Ascending aorta (tissue), 2 donors: ENCODE results near the gene BABAM2. TPM values are rescaled to one million over a fixed set of nuclear protein-coding genes. Genes with fewer than 3 reads are reported as not detected.
A peak's percentile ranks its signal among the peaks of the same experiment; 100 is the strongest.

Source experiments
- DNase-seq, 2 donors: peaks; one replicate each; pipeline ENCODE4 v3.0.0-alpha.2; 2019; ENCODE audit warnings: low spot score in 2 of 2
- H3K27ac ChIP-seq, 2 donors: fragments of 200-600 bp; sonication (generic); one replicate each; pipeline ENCODE4 v1.5.1; 2016 to 2017; ENCODE audit warnings: mild to moderate bottlenecking in 1 of 2
- H3K27me3 ChIP-seq: fragments of 200-600 bp; sonication (generic); one replicate; pipeline ENCODE4 v1.5.1; 2017
- H3K36me3 ChIP-seq, 2 donors: fragments of 200-600 bp; sonication (generic); one replicate each; pipeline ENCODE4 v1.5.1; 2016
- H3K4me1 ChIP-seq, 2 donors: fragments of 200-600 bp; sonication (generic); one replicate each; pipeline ENCODE4 v1.5.1; 2016 to 2017; ENCODE audit warnings: mild to moderate bottlenecking in 1 of 2
- H3K4me3 ChIP-seq, 2 donors: fragments of 200-600 bp; sonication (generic); one replicate each; pipeline ENCODE4 v1.5.1; 2016 to 2017; ENCODE audit warnings: mild to moderate bottlenecking in 1 of 2
- H3K9me3 ChIP-seq, 2 donors: fragments of 200-600 bp; sonication (generic); one replicate each; pipeline ENCODE4 v1.5.1; 2016
- intact Hi-C: fragments of 100-400 bp; cut with DNase I; formaldehyde crosslinking; loops from one replicate; pipeline ENCODE4 v1.15.1; 2023
- total RNA-seq: library from RNA; depleted of rRNA; stranded (reverse); fragments of >200 nt; gene quantifications from one replicate; pipeline ENCODE4 v1.1.0, GENCODE V29; 2016
- TF ChIP-seq, protein P1 (sequence below), 3 experiments: fragments of 200-600 bp in 2 of 3; fragments of 450-650 bp in 1 of 3; sonication (generic) in 2 of 3; IDR thresholded peaks; one replicate each; pipeline ENCODE4 v1.5.1; 2016 to 2019; ENCODE audit warnings: antibody characterized with exemption in 3 of 3, mild to moderate bottlenecking in 1 of 3, moderate library complexity in 1 of 3

The BABAM2 gene
- total RNA-seq, 1 donor from 2014 or later, result 19.6 TPM

DNA sequence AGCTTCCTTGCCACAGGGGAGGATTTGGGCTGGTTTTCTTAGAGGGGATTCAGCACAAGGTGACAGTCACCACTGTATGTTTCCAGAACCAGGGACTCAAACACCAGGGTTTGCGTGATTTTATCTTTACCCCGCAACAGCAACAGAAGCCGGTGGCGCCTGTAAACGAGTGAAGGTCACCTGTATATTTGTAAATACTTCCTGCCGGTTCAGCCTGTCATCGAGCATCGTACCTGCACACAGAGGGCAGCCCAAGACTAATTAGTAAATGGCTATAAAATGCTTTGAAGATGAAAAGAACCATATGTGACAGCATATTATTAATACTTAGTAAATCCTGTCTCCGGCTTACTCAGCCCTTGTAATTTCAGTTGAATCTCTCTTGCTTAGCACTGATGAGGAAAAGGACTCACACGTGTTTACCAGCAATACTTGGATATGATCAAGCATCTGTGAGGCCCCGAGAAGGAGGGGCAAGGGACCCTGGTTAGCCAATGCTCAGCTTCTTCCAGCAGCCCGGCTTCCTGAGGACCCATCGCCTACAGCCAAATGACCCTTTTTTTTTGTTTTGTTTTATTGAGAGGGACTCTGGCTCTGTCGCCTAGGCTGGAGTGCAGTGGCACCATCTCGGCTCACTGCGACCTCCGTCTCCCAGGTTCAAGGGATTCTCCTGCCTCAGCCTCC, 450.8 kb downstream of the BABAM2 start:
- TF ChIP-seq, protein P1, sequence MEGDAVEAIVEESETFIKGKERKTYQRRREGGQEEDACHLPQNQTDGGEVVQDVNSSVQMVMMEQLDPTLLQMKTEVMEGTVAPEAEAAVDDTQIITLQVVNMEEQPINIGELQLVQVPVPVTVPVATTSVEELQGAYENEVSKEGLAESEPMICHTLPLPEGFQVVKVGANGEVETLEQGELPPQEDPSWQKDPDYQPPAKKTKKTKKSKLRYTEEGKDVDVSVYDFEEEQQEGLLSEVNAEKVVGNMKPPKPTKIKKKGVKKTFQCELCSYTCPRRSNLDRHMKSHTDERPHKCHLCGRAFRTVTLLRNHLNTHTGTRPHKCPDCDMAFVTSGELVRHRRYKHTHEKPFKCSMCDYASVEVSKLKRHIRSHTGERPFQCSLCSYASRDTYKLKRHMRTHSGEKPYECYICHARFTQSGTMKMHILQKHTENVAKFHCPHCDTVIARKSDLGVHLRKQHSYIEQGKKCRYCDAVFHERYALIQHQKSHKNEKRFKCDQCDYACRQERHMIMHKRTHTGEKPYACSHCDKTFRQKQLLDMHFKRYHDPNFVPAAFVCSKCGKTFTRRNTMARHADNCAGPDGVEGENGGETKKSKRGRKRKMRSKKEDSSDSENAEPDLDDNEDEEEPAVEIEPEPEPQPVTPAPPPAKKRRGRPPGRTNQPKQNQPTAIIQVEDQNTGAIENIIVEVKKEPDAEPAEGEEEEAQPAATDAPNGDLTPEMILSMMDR (IDR thresholded peaks at IDR 0.05), result no peak
- H3K4me3 ChIP-seq, result no peak overlapping the region
- H3K9me3 ChIP-seq, result no peaks in the 10 kb centered on the region
- DNase-seq, result no peak
- intact Hi-C loops, result loop anchor here (5.0 kb wide), 5 partner anchors 54 to 619 kb away; no protein-coding TSS in a partner anchor
- H3K27me3 ChIP-seq, result no peaks in the 10 kb centered on the region
- no peaks in the 10 kb centered on the region for H3K36me3 ChIP-seq
- peak overlapping the region; percentile 78 to 89 for H3K27ac ChIP-seq
- peaks cover 10 to 55% of the 10 kb centered on the region in 2 donors for H3K4me1 ChIP-seq

DNA sequence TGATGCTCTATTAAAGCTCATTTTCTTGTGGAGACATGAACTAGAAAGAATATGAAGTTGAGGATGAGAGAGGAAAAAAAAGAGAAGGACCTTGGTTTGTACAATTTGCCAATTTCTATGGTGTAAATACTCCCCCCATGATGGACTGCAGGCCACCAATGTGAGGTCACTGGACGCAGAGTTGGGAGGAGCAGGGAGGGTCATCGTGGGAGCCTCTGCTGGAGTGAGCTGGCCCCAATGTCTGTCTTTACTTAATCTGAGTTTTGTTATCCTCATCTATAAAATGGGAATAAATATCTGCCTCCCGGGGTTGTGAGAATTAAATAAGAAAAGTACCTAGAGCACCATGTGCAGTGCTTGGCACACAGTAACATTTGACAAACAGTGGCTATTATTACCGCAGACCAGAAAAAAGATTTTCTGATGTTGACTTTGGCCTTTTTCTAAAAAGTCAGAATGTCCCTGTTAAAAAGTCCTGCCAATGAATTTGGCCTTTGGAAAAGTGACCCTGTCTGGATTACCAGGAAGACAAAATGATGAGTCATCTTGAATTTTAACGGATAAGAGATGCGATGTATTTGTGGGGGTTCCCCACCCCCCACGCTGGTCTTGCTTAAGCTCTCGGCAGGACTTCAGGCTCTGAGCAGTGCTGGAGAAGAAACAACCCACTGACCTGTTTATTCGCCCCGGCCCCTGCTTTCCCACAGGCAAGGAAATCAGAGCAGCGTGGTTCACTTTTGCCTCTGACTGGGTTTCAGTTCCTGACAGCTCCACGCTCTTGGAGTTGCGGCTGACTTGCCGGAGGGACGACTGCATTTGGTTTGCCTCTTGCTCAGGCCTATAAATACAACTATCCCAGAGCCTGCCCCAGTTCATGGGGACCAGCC, 451.8 kb downstream of the BABAM2 start:
- TF ChIP-seq, protein P1 (IDR thresholded peaks at IDR 0.05), result no peak
- peak overlapping the region; percentile 78 to 89 for H3K27ac ChIP-seq
- H3K4me1 ChIP-seq, result peaks cover 10 to 55% of the 10 kb centered on the region in 2 donors
- H3K9me3 ChIP-seq, result no peaks in the 10 kb centered on the region
- intact Hi-C loops, result loop anchor here (1.0 to 5.0 kb wide), 7 partner anchors 49 to 636 kb away; no protein-coding TSS in a partner anchor
- H3K4me3 ChIP-seq, result peak overlapping the region; percentile 5 to 12
- peak; percentile 60 to 91 for DNase-seq
- no peaks in the 10 kb centered on the region for H3K27me3 ChIP-seq
- H3K36me3 ChIP-seq, result no peaks in the 10 kb centered on the region

DNA sequence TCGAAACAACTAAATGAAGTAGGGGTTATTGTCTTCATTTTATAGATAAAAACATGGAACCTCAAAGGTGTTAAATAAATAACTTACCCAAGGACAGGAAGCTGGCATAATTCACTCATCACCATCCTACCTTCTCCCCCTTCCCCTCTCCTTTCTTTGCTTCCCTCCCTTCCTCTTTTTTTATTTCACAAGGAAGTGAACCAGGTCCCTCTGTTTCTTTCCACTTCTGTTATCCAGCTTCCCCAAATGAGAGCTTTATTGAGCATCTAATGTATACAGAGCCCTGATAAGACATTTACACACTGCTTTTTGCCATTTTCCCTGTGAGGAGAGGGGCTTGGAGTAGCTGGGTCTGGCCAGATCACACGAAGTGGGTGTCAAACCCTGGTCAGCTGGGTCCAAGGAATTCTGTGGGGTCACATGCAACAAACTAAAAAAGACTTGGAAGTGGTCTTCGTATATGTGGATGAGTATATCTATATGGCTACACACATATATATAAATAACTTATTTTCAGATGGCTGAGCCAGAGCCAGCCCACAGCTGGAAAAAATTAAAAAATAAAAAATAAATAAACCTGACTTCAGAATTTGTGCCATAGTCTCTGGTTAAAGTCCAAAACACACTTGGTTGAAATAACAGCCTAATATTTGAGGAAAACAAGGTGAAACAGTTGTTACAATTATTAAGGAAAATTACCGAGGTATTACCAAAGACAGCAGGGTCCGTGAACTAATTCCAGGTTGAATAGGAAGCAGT, 452.8 kb downstream of the BABAM2 start:
- Histone ChIP-seq H3K36me3 (no peaks in the 10 kb centered on the region), H3K9me3 (no peaks in the 10 kb centered on the region), H3K4me3 (peak overlapping the region; percentile 5 to 12), H3K4me1 (peaks cover 10 to 52% of the 10 kb centered on the region in 2 donors), H3K27ac (peak overlapping the region; percentile 78 to 89), H3K27me3 (no peaks in the 10 kb centered on the region)
- TF ChIP-seq, protein P1 (IDR thresholded peaks at IDR 0.05), result no peak
- no peak for DNase-seq
- intact Hi-C loops, result loop anchor here (1.0 to 5.0 kb wide), 6 partner anchors 13 to 621 kb away; no protein-coding TSS in a partner anchor

DNA sequence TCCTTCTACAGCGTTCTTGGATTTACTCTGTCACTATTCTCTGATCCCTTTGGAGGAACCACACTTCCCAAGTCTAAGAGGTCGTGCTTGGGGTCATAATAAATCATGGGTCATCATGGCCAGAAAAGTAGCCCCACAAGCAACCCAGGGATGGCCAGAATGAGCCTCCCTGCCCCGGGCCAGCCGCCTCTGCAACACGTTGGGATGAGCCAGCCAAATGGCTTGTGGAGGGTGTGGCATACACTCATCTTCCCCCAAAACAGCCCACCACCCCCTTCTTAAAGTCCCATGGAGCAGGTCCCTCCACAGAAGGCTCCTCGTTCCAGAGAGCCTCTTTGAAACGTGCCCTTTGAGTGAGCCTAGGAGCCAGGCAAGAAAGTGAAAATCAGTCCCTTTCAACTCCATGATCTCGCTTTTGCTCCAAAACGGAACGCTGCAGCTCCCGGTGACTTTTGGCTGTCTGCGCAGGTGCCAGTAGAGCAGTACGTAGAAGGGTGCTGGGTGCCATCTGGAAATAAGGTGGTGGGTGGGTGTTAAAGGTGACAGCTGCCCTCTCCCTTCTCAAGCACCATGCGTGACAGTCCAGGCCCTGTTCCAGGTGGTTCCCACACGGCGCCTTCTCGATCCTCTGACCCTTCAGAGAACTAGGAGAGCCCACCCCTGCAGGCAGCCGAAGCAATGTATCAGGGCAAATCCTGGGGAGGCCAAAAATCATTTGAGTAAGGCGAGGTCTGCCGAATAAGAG, 453.6 kb downstream of the BABAM2 start:
- no peak for DNase-seq
- H3K27ac ChIP-seq, result peak overlapping the region; percentile 78 to 89
- no peak overlapping the region for H3K4me3 ChIP-seq
- intact Hi-C loops, result loop anchor here (1.0 to 5.0 kb wide), 6 partner anchors 12 to 622 kb away; no protein-coding TSS in a partner anchor
- TF ChIP-seq, protein P1 (IDR thresholded peaks at IDR 0.05), result no peak
- H3K27me3 ChIP-seq, result no peaks in the 10 kb centered on the region
- H3K4me1 ChIP-seq, result peaks cover 10 to 44% of the 10 kb centered on the region in 2 donors
- H3K36me3 ChIP-seq, result no peaks in the 10 kb centered on the region
- H3K9me3 ChIP-seq, result no peaks in the 10 kb centered on the region
